ENCODE results near the gene AXDND1. TPM values are rescaled to one million over a fixed set of nuclear protein-coding genes. Genes with fewer than 3 reads are reported as not detected.

Gene AXDND1
- 0.54 and 3.8 TPM in 2 replicates for total RNA-seq

GRCh38 chr1:179365342-179366092 lies at the start of gene AXDND1:
Gene AXDND1 (plus strand): TSS chr1:179365971. CDS start chr1:179366510, 539 bp downstream.

GRCh38 chr1:179575497-179576314 lies 209.9 kb downstream of the AXDND1 start, which contains the start of gene NPHS2:
Gene NPHS2 (minus strand): TSS chr1:179575948. CDS start chr1:179575864, 84 bp downstream.

GRCh38 chr1:179591592-179592580 lies 226.1 kb downstream of the AXDND1 start, which contains the start of gene TDRD5:
Gene TDRD5 (plus strand): TSS chr1:179591832. CDS start chr1:179592616, 784 bp downstream.

Small RNA genes within 50 kb of the gene (small RNA-seq; reads per million reads assigned to genes)
- gene MEF2AP1: not detected
- gene RNU5F-2P: not detected

Other genes starting within 250 kb of the AXDND1 start
- gene ABL2, start 136.3 kb upstream of the AXDND1 start, total RNA-seq: 102 and 125 TPM in 2 replicates
- gene SOAT1, start 72.2 kb upstream of the AXDND1 start, total RNA-seq: 52.9 and 61.0 TPM in 2 replicates
- not detected in 2 replicates for gene NPHS2, start 210.0 kb downstream of the AXDND1 start, total RNA-seq
- gene TDRD5, start 225.9 kb downstream of the AXDND1 start, total RNA-seq: not detected in 2 replicates

Data from articular chondrocyte of knee joint (primary cell).